TTC549 (cell line): ENCODE results near the gene CPNE4.

Experiments
- FAIRE-seq: peaks from 2 replicates; lab custom pipeline; 2012; peaks lifted over from hg19 to GRCh38; lab: Jason Lieb, UNC

CPNE4 gene

GRCh38 chr3:131690800-131691199 is 344.0 kb downstream of the CPNE4 start:
- FAIRE-seq, result no peak

GRCh38 chr3:131688370-131688769 is 346.4 kb downstream of the CPNE4 start:
- FAIRE-seq, result no peak

DNA sequence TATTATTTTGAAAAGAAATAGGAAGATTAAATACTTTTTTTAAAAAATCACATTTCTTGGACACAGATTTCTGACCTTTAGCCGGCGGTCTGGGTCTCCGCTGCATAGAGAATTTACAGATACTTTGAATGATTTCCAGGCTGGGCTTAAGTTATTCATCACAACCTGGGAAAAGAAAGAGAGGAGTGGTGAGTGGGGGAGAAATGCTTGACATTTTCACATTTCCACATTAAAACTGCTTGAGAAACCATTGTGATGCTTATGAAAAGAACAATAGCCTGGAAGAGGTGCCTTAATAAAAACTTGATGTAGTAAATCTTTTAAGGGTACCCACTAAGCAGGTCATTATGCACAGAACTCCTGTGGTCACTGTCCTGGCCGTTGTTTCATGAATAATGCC is 365.2 kb downstream of the CPNE4 start:
- no peak for FAIRE-seq

- no peak for FAIRE-seq
Measured at GRCh38 chr3:131658771-131659170, 376.0 kb downstream of the CPNE4 start.

GRCh38 chr3:131658115-131658514 is 376.7 kb downstream of the CPNE4 start:
- no peak for FAIRE-seq

DNA sequence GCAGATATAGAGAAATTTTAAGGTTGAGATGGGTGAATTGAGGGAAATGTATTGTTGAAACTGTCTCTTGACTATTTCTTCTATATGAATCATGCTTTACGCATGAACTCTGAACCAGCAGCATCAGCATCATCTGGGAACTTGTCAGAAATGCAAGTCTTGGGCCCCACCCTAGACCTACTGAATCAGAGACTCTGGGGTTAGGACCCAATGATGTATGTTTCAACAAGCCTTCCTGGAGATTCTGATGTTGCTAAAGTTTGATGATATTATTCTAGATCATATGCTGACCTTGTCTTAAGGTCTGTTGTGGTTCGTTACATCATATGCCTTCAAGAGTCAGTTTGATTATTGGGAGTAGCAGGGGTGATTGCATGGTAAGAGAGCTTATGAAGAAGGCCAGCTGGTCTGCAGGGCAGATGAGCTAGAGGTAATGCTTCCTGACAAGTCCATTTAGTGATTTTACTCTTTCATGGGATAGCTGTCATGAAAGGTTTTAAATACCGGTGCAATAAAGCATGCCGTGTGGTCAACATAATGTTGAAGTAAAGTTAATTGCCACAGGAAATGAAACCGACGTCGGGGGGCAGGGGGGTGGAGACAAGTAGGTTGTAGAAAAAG is 379.6 kb downstream of the CPNE4 start:
- FAIRE-seq, result no peak

- no peak for FAIRE-seq
Measured at GRCh38 chr3:131645638-131646037, 389.2 kb downstream of the CPNE4 start.

DNA sequence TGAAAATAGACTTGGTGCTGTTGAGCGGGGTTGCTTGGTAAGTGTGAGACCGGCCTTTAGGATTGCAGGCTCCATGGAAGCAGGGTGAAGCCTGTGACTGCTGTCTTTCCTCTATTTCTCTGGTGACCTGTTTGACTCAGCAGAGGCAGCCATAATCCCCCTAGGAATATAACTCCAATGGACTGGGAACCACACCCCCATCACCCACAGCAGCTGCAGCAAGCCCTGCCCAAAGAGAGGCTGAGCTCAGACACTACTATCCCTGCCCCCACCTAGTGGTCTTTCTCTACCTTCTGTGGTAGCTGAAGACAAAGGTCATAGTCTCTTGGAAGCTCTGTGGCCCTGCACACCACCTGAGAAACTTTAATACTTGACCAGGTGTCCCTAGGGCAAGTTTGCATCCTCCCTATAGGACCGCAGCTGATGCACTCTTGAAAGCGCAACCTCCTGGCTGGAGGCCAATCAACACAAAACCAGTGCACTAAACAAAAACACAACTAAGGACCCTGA is 398.5 kb downstream of the CPNE4 start:
- FAIRE-seq, result no peak

- no peak for FAIRE-seq
Measured at GRCh38 chr3:131630807-131631206, 404.0 kb downstream of the CPNE4 start.

- no peak for FAIRE-seq
Measured at GRCh38 chr3:131630097-131630496, 404.7 kb downstream of the CPNE4 start.

- no peak for FAIRE-seq
Measured at GRCh38 chr3:131623431-131623830, 411.4 kb downstream of the CPNE4 start.

DNA sequence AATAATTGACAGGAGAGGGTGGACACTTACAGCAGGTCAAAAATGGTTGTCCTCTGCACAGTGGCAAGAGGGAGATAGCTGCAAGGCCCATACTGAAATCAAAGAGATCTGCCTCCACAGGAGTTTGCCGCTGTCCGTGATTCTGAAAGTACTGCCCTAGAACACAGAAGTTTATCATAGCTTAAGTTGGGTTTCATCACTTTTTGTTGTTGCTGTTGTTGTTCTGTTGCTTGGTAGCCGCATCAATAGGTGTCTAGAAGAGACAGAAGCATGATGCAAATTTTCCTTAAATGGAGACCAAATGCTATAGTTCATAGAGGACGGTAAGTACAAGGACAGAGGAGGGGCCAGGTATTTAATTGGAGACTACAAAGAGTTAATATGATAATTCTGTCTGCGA is 412.1 kb downstream of the CPNE4 start:
- FAIRE-seq, result no peak

GRCh38 chr3:131620977-131621376 is 413.8 kb downstream of the CPNE4 start:
- no peak for FAIRE-seq

- FAIRE-seq, result no peak
Measured at GRCh38 chr3:131619821-131620220, 415.0 kb downstream of the CPNE4 start.

DNA sequence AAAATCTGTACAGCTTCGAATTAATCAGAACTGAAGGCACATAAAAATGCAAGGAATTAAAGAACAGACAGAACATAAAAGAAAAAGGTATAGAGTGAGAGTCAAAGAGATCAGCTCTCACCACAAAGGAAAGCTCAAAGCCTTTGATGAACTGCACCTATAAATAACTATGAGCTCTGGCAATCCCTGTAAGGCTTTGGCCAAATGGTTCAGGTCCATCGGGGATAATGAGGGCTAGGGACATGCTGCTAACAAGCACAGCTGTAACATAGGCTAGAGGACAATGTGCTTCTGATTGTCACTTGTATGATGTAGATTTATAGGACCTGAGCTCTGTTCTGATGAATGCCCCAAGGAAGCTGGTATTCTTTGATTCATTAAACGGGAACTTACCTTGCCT is 418.1 kb downstream of the CPNE4 start:
- no peak for FAIRE-seq

DNA sequence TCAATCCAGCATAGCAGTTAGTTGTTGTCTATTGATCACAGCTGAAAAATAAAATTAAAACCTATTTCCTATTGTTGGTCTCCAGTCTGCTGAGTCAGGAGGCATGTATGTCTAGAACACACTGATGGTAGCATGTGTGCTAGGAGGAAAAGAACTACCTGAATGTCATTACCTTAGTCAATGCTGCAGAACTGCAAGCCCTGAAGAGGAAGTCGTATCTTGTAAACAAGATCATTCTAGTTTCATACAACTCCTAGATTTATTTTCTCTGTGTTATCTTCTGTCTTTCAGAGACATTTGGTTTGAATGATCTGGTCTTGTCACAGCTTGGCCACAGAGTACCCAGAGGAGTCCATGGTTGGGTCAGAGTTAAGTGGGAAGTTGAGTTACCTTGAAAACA is 422.1 kb downstream of the CPNE4 start:
- no peak for FAIRE-seq

GRCh38 chr3:131610174-131610573 is 424.6 kb downstream of the CPNE4 start:
- no peak for FAIRE-seq

DNA sequence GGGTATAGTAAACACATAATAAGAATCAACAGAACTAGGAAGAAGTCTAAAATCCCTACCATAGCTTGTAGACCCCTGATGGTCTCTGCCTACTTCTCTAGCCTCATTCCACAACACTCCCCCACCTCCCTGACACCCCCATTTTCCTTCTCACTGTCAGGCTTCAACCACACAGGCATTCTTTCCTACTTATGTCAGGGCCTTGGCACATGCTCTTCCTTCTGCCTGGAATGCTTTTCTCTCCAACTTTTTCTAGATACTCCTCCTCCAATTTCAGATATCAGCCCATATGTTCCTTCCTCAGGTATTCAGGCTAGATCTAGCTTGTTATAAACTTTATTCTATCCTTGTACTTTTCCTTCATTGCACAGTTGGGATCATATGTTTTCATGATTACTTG is 426.1 kb downstream of the CPNE4 start:
- no peak for FAIRE-seq

GRCh38 chr3:131608296-131608695 is 426.5 kb downstream of the CPNE4 start:
- FAIRE-seq, result no peak

GRCh38 chr3:131605916-131606315 is 428.9 kb downstream of the CPNE4 start:
- FAIRE-seq, result no peak

DNA sequence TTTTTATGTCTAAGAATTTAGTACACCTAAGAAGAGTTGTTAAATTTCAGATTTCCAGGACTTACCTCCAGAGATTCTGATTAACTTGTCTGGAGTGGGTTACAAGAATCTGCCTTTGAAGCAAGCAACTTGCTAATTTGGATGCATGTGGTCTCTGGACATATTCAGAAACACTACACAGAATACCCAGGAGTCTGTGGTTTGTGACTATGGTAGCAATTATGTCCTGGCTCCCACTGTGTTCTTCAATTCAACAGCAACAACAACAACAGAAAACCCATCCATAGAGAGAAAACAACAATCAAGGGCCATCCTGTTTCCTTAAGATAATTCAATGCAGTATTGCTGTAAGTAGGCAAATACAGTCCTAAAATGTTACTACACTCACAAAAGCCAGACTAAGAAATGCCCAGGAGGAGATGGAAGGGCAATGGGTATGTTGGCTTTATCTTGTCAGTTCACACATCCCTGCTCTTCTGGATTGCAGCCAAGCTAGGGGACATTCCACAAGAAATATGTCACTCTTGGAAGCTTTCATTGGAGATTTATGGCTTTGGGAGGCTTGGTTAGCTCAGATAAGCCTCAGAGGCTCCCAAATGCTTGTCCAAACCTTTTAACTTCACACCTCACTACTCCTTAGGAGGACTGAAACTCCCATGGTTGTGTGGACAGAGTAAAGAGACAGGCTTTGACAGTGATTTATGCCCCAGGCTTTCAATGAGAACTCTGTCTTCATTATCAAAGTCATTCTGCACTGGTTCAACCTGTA is 432.6 kb downstream of the CPNE4 start:
- no peak for FAIRE-seq

DNA sequence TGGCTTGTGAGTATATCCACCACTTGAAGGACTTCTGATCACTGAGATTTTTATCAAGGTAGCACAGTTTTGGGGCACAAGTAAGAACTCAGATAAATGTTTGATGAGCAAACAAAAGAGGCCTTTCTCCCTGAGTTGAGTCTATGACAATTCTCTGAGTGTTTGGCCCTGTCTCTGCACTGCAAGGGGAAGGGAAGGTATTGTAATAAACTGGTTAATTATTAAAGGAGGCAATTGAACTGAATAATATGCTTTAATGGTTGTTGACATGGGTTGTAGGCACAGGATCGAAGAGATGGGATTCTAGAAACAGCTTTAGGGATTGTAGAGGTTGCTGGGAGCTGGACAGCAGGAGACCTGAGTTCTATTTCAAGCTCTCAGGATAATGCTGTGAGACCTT is 437.0 kb downstream of the CPNE4 start:
- no peak for FAIRE-seq

GRCh38 chr3:131596884-131597283 is 437.9 kb downstream of the CPNE4 start:
- FAIRE-seq, result no peak
